Transverse colon (tissue), 4 donors: ENCODE data around the gene ORC1. TPM values are rescaled to one million over a fixed set of nuclear protein-coding genes. Genes with fewer than 3 reads are reported as not detected.
"Not testable (repeated sequence)": the region's sequence is repeated elsewhere in the genome, so short reads cannot be mapped to it uniquely, and the experiment has no call there.

Experiments used
- DNase-seq: peaks from one replicate; pipeline ENCODE4 v3.0.0-alpha.2; 2019
- H3K27ac ChIP-seq, 4 donors: fragments of 200-600 bp; sonication (generic); 2 replicates each; pipeline ENCODE4 v1.5.1; 2016 to 2018; ENCODE audit warnings: inconsistent platforms in 4 of 4
- H3K27me3 ChIP-seq: fragments of 200-600 bp; sonication (generic); 2 replicates; pipeline ENCODE4 v1.5.1; 2017; ENCODE audit warnings: inconsistent platforms
- H3K36me3 ChIP-seq, 4 donors: fragments of 200-600 bp; sonication (generic); 2 replicates each; pipeline ENCODE4 v1.5.1; 2017 to 2019; ENCODE audit warnings: inconsistent platforms in 4 of 4
- H3K4me1 ChIP-seq, 4 donors: fragments of 200-600 bp; sonication (generic); 2 replicates each; pipeline ENCODE4 v1.5.1; 2017 to 2020; ENCODE audit warnings: inconsistent platforms in 4 of 4
- H3K4me3 ChIP-seq, 4 donors: fragments of 200-600 bp; sonication (generic); 1 replicate in 1 of 4; 2 replicates in 3 of 4; pipeline versions ENCODE4 v1.5.1 to v1.6.1; 2017 to 2019; ENCODE audit warnings: inconsistent platforms in 4 of 4
- H3K9me3 ChIP-seq, 2 donors: fragments of 200-600 bp; sonication (generic); 2 replicates each; pipeline ENCODE4 v1.5.1; 2017 to 2019; ENCODE audit warnings: inconsistent platforms in 2 of 2
- EP300 ChIP-seq: sonication (generic); formaldehyde crosslinking; IDR thresholded peaks from one replicate; pipeline ENCODE4 v1.6.1; 2017; ENCODE audit warnings: antibody characterized with exemption, low read depth
- POLR2A ChIP-seq: fragments of 450-650 bp; IDR thresholded peaks from one replicate; pipeline ENCODE4 v1.6.1; 2016; ENCODE audit warnings: antibody characterized with exemption, mild to moderate bottlenecking, moderate library complexity
- POLR2AphosphoS5 ChIP-seq, 3 donors: sonication (generic); formaldehyde crosslinking; IDR thresholded peaks; one replicate each; pipeline ENCODE4 v1.6.1; 2016; ENCODE audit warnings: antibody characterized with exemption in 3 of 3
- WGBS, 2 donors: methylation state at CpG; one replicate each; pipeline ENCODE4 v1.1.5; 2018; ENCODE audit warnings: low coverage in 1 of 2; 5-methylcytosine and 5-hydroxymethylcytosine counted together
- in situ Hi-C, 4 donors: fragments of 200-750 bp; cut with MboI; loops; one replicate each; pipeline versions ENCODE4 v1.15.0 to v1.15.1; 2017; ENCODE audit warnings: low sequenced_read_pairs in 3 of 4, low pct_ligation_motif_present in 1 of 4, low pct_unique_long_range_greater_than_20kb in 1 of 4
- intact Hi-C: fragments of 100-400 bp; cut with DNase I; formaldehyde crosslinking; loops from one replicate; pipeline ENCODE4 v1.15.1; 2023; ENCODE audit warnings: low total_unique reads
- total RNA-seq, 4 donors: library from RNA; depleted of rRNA; stranded (reverse); fragments of >200 nt; gene quantifications; one replicate each; pipeline ENCODE4 v1.1.0, GENCODE V29; 2016
- TF ChIP-seq, protein P1 (sequence below), 5 experiments: fragments of 200-600 bp in 3 of 5; fragments of 450-650 bp in 2 of 5; sonication (generic) in 3 of 5; IDR thresholded peaks; 1 replicate in 2 of 5; 2 replicates in 3 of 5; pipeline ENCODE4 v1.5.1; 2016 to 2017; ENCODE audit warnings: antibody characterized with exemption in 5 of 5, inconsistent platforms in 3 of 5, mild to moderate bottlenecking in 2 of 5, moderate library complexity in 1 of 5

ORC1 gene
- total RNA-seq, 4 donors from 2014 or later: 1.00 to 1.7 (median 1.6) TPM; not detected in 1

DNA sequence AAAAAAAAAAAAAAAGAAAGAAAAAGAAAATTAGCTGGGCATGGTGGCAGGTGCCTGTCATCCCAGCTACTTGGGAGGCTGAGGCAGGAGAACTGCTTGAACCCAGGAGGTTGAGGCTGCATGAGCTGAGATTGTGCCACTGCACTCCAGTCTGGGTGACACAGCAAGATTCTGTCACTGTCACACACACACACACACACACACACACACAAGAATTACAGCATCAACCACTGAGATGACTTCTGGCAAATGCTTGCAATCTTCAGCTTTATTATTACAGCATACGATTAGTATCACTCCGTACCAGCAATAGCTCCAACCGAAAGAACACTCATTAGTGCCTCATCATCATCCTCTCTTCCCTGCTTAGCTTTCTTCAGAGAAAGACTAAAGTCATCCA lies 4.6 kb downstream of the ORC1 start:
- Histone ChIP-seq H3K4me1 (peaks cover 4 to 14% (median 8%) of the 10 kb centered on the region in 4 donors), H3K9me3 (no peaks in the 10 kb centered on the region), H3K4me3 (no peak overlapping the region), H3K36me3 (no peaks in the 10 kb centered on the region), H3K27me3 (no peaks in the 10 kb centered on the region), H3K27ac (no peak overlapping the region)
- intact Hi-C loops: no loop called here
- in situ Hi-C loops: loop anchor here in 2 of 4 donors (25.0 kb wide), 1 partner anchor 288 kb away; the partner anchor contains the start of gene COA7 (in 2 of the 2)
- WGBS, 2 donors: 90 to 96% methylated on average over 3 of the region's 3 CpGs
- no peak for DNase-seq
- TF ChIP-seq EP300 (no peak), POLR2AphosphoS5 (IDR thresholded peaks at IDR 0.05) (no peak)
- TF ChIP-seq, protein P1, sequence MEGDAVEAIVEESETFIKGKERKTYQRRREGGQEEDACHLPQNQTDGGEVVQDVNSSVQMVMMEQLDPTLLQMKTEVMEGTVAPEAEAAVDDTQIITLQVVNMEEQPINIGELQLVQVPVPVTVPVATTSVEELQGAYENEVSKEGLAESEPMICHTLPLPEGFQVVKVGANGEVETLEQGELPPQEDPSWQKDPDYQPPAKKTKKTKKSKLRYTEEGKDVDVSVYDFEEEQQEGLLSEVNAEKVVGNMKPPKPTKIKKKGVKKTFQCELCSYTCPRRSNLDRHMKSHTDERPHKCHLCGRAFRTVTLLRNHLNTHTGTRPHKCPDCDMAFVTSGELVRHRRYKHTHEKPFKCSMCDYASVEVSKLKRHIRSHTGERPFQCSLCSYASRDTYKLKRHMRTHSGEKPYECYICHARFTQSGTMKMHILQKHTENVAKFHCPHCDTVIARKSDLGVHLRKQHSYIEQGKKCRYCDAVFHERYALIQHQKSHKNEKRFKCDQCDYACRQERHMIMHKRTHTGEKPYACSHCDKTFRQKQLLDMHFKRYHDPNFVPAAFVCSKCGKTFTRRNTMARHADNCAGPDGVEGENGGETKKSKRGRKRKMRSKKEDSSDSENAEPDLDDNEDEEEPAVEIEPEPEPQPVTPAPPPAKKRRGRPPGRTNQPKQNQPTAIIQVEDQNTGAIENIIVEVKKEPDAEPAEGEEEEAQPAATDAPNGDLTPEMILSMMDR (IDR thresholded peaks at IDR 0.05): no peak

DNA sequence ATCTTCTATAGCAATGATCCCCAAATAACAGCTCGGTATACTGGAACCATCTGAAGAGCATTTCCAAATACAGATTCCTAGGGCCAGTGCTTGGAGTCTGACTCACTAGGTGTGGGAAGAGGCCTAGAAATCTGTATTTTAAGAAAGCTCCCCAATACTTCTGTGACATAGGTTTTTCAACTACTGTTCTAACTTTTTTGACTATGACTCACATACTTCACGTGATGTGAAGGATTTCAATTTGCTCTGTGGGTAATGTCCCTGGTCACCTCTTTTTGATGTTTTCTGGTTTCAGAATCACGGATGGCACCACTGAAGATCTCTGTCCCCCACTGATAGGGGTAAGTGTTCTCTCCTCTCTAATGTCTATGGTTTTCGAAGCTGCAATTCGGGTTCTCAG lies 11.0 kb downstream of the ORC1 start:
- intact Hi-C loops: no loop called here
- Histone ChIP-seq H3K36me3 (no peaks in the 10 kb centered on the region), H3K27ac (no peak overlapping the region), H3K4me1 (no peaks in the 10 kb centered on the region), H3K4me3 (no peak overlapping the region), H3K9me3 (no peaks in the 10 kb centered on the region), H3K27me3 (no peaks in the 10 kb centered on the region)
- TF ChIP-seq POLR2AphosphoS5 (IDR thresholded peaks at IDR 0.05) (no peak), EP300 (no peak)
- TF ChIP-seq, protein P1 (IDR thresholded peaks at IDR 0.05): no peak
- 94 to 100% methylated on average over 4 to 5 of the region's 5 CpGs for WGBS, 2 donors
- in situ Hi-C loops: no loop called here
- DNase-seq: no peak

DNA sequence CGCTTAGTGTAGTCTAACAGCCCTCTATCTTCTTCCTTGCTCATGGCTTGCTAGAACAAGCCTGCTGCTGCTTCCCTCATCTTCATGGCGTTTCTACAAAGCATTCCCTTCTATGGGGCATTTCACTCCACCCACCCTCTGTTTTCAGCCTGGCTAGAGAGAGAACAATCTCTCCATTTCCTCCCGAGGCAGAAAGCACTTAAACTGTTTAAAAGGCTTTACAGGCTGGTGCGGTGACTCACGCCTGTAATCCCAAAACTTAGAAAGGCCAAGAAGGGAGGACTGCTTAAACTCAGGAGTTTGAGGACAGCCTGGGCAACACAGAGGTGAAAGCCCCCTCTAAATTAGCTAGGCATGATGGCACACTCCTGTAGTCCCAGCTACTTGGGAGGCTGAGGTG lies 17.8 kb downstream of the ORC1 start:
- H3K4me1 ChIP-seq: no peaks in the 10 kb centered on the region
- H3K27me3 ChIP-seq: no peaks in the 10 kb centered on the region
- WGBS, 2 donors: 82 to 96% methylated on average over 3 to 5 of the region's 5 CpGs
- H3K27ac ChIP-seq: no peak overlapping the region
- intact Hi-C loops: no loop called here
- TF ChIP-seq, protein P1 (IDR thresholded peaks at IDR 0.05): no peak
- TF ChIP-seq POLR2A (no peak), EP300 (no peak), POLR2AphosphoS5 (IDR thresholded peaks at IDR 0.05) (no peak)
- no peak for DNase-seq
- no peak overlapping the region for H3K4me3 ChIP-seq
- H3K36me3 ChIP-seq: no peaks in the 10 kb centered on the region
- in situ Hi-C loops: no loop called here
- no peaks in the 10 kb centered on the region for H3K9me3 ChIP-seq

DNA sequence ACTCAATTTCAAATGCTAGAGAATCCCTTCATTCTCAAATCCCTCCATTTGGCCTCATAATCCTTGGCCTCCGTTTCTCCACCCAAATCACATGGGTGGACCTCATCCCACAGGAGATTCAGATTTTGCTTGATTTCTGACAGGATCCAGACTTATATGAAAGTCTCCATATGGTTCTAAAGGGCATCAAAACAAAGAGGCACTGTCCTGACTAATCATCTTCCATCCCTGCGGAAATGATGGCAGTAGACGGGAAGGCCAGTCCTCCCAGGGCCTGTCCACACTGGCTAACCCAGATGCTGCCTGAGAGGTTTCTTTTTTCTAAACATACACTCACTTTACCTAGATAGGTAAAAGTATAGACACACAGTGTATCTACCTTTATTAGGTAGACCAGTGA lies 18.8 kb downstream of the ORC1 start:
- intact Hi-C loops: no loop called here
- TF ChIP-seq POLR2AphosphoS5 (IDR thresholded peaks at IDR 0.05): no peak
- TF ChIP-seq, protein P1 (IDR thresholded peaks at IDR 0.05): no peak
- TF ChIP-seq POLR2A: no peak
- TF ChIP-seq EP300: no peak
- in situ Hi-C loops: no loop called here
- no peaks in the 10 kb centered on the region for H3K4me1 ChIP-seq
- no peak overlapping the region for H3K27ac ChIP-seq
- WGBS, 2 donors: 94% methylated on average over 3 of the region's 3 CpGs; no CpG with 5 or more reads in 1 of the 2 donors
- H3K27me3 ChIP-seq: no peaks in the 10 kb centered on the region
- no peak overlapping the region for H3K4me3 ChIP-seq
- no peaks in the 10 kb centered on the region for H3K9me3 ChIP-seq
- H3K36me3 ChIP-seq: no peaks in the 10 kb centered on the region
- no peak for DNase-seq

DNA sequence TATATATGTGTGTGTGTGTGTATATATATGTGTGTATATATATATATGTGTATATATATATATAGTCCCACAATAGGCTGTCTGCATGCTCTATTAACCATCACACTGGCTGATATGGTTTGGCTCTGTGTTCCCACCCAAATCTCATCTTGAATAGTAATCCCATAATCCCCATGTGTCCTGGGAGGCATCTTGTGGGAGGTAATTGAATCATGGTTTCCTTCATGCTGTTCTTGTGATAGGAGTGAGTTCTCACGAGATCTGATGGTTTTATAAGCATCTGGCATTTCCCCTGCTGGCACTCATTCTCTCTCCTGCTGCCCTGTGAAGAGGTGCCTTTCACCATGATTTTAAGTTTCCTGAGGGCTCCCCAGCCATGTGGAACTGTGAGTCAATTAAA lies 34.4 kb downstream of the ORC1 start:
- intact Hi-C loops, H3K27me3 ChIP-seq, in situ Hi-C loops, H3K4me3 ChIP-seq, H3K9me3 ChIP-seq, H3K36me3 ChIP-seq, H3K27ac ChIP-seq, DNase-seq: not testable (repeated sequence)
- 86 to 93% methylated on average over 1 of the region's 1 CpG for WGBS, 2 donors
- H3K4me1 ChIP-seq: peaks cover 0 to 17% (median 10%) of the 10 kb centered on the region in 4 donors
